ENCODE results near the gene SAMMSON. TPM values are rescaled to one million over a fixed set of nuclear protein-coding genes. Genes with fewer than 3 reads are reported as not detected.

The SAMMSON gene
- not detected in 3 replicates for total RNA-seq

DNA sequence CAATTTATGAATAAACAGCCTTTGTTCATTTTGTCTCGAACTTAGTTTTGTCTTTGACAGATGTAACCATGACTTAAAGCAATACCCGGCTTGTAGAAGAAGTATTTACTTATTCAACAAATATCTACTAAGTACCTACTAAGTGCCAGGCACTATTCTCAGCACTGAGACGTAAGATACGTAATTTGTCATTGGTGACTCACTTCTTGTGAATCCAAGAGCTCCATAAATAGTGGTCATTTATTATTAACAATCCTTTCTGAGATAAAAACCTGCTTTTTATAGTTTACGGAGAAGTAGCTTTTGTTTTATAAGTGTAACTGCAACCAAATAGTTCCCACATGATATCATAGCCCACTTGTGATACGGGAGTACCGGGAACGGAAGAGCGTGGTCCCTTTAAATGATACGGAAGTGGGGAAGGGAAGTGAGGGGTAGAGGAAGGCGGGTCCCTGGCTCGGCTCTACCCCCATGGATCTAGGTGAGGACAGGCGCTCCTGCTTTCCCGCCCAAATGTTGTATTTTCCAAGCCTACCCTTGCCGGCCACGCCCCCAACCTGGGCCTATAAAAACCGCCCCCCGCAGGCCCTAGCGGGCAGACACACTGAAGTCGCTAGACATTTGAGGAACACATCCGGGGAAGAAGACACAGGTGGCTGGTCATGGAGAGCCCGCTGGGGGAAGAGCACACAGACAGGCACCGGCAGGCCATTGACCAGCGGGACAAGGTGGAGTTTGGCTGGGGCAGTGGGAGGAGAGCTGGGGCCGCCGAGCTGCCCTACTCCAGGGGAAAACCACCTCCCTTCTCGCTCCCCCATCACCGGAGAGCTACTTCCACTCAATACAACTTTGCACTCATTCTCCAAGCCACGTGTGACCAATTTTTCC, at the start of gene SAMMSON:
Gene SAMMSON, plus strand, starts transcription at position 594 of the 888 bp plus-strand sequence.
- H3K36me3 Mint-ChIP-seq, result no peaks in the 10 kb centered on the region
- TF ChIP-seq, protein P1, sequence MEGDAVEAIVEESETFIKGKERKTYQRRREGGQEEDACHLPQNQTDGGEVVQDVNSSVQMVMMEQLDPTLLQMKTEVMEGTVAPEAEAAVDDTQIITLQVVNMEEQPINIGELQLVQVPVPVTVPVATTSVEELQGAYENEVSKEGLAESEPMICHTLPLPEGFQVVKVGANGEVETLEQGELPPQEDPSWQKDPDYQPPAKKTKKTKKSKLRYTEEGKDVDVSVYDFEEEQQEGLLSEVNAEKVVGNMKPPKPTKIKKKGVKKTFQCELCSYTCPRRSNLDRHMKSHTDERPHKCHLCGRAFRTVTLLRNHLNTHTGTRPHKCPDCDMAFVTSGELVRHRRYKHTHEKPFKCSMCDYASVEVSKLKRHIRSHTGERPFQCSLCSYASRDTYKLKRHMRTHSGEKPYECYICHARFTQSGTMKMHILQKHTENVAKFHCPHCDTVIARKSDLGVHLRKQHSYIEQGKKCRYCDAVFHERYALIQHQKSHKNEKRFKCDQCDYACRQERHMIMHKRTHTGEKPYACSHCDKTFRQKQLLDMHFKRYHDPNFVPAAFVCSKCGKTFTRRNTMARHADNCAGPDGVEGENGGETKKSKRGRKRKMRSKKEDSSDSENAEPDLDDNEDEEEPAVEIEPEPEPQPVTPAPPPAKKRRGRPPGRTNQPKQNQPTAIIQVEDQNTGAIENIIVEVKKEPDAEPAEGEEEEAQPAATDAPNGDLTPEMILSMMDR (IDR thresholded peaks at IDR 0.05; ENCODE audit: unreplicated experiment), result no peak
- peak within 1 kb of the TSS; percentile 91 for H3K27ac Mint-ChIP-seq
- no peak for DNase-seq (ENCODE audit: low spot score in 2 of 2, unreplicated experiment in 2 of 2)
- H3K27me3 Mint-ChIP-seq (ENCODE audit: low read depth), result peaks cover 4% of the 10 kb centered on the region
- peaks cover 35% of the 10 kb centered on the region for H3K4me1 Mint-ChIP-seq
- no peak within 1 kb of the TSS for H3K4me3 Mint-ChIP-seq
- H3K9me3 Mint-ChIP-seq, result peaks cover 3% of the 10 kb centered on the region

DNA sequence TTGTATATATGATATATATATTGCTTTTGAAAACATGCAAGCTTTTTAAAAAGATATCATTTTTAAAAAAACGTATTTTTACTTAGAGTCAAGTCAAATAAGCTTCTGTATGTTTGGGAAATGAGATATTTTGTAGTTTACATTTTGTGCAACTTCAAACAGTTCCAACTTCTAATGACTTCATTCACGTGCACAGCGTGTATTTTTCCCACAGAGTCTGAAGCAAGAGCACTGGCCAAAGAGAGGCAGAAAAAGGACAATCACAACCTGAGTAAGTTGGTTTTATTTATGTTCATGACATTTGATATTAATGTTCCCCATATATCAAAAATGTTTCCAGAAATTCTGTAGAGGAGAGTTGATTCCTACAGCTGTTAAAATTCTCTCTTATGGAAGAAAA, 47.9 kb upstream of the SAMMSON start:
- DNase-seq (ENCODE audit: low spot score in 2 of 2, unreplicated experiment in 2 of 2), result no peak
- H3K4me3 Mint-ChIP-seq, result no peak overlapping the region
- no peaks in the 10 kb centered on the region for H3K9me3 Mint-ChIP-seq
- H3K27ac Mint-ChIP-seq, result no peak overlapping the region
- peaks cover 4% of the 10 kb centered on the region for H3K4me1 Mint-ChIP-seq
- no peaks in the 10 kb centered on the region for H3K27me3 Mint-ChIP-seq (ENCODE audit: low read depth)
- H3K36me3 Mint-ChIP-seq, result no peaks in the 10 kb centered on the region
- TF ChIP-seq, protein P1 (IDR thresholded peaks at IDR 0.05; ENCODE audit: unreplicated experiment), result no peak

DNA sequence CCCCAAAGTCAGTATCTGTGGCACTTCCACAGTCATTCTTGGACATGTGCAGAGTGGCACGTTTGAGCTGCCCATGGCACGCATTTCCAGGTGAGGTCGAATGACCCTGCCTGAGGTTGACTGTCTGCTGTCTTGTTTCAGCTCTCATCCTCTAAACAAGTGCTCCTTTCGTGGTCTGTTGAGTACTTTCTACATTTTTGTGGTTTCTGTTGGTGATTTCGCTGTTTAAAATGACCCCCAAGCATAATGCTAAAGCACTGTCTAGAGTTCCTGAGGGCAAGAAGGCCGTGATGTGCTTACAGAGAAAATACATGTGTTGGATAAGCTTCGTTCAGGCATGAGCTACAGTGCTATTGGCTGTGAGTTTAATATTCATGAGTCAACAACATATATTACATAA, 40.0 kb upstream of the SAMMSON start:
- Mint-ChIP-seq H3K4me3 (no peak overlapping the region), H3K9me3 (no peaks in the 10 kb centered on the region), H3K36me3 (peaks cover 8% of the 10 kb centered on the region), H3K27me3 (ENCODE audit: low read depth) (no peaks in the 10 kb centered on the region), H3K4me1 (peaks cover 2% of the 10 kb centered on the region), H3K27ac (no peak overlapping the region)
- TF ChIP-seq, protein P1 (IDR thresholded peaks at IDR 0.05; ENCODE audit: unreplicated experiment), result no peak
- no peak for DNase-seq (ENCODE audit: low spot score in 2 of 2, unreplicated experiment in 2 of 2)

DNA sequence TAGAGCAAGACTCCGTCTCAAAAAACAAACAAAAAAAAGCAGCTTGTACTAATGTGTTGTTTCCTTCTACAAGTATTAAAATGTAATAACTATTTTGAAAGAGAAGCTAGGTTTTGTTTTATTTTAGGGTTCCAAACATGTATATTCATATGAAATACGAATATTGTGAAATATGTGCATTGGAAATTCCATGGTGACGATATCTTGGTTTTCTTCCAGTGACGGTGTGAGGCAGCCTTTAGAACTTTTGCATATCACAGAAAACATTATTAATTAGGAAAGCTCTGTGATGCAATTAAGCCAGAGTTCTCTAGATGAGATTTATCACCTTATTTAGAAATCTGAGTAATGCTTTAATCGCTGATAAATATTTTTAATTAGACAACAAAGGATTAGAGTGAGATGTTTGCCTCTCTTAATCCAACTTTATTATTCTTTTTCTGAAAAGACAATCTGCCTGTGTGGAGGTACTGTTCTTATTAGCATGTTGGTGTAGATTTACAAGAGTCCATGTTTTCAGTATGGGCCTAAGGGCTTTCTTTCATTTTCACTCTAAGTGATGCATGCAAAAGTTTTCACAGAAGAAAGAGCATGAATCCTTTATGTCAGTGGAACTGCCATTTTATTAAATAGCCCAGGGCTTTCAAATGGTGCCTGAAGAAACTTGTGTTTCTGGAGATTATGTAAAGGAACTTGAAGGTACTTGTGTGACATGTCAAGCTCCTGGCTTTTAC, 37.7 kb upstream of the SAMMSON start:
- H3K4me3 Mint-ChIP-seq, result no peak overlapping the region
- H3K9me3 Mint-ChIP-seq, result no peaks in the 10 kb centered on the region
- H3K36me3 Mint-ChIP-seq, result peaks cover 13% of the 10 kb centered on the region
- no peak for DNase-seq (ENCODE audit: low spot score in 2 of 2, unreplicated experiment in 2 of 2)
- TF ChIP-seq, protein P1 (IDR thresholded peaks at IDR 0.05; ENCODE audit: unreplicated experiment), result no peak
- H3K4me1 Mint-ChIP-seq, result peaks cover 2% of the 10 kb centered on the region
- no peak overlapping the region for H3K27ac Mint-ChIP-seq
- no peaks in the 10 kb centered on the region for H3K27me3 Mint-ChIP-seq (ENCODE audit: low read depth)

DNA sequence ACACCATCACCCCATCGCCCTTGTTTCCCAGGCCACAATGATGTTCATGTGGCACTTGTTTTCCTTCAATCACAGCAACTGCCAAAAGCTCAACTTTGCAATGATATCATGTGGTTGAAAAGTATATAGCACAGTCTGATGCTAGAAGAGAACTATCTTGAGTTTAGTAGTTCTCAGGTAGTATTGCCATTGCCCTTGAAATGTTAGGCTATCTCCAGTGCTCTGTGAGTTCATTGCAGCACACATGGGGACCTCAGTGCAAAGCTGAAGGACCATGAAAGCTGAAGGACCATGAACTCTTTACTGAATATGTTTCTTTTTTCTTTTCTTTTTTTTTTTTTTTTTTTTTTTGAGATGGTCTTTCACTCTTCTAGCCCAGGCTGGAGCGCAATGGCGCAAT, 35.9 kb upstream of the SAMMSON start:
- Mint-ChIP-seq H3K4me1 (peaks cover 2% of the 10 kb centered on the region), H3K27me3 (ENCODE audit: low read depth) (no peaks in the 10 kb centered on the region), H3K4me3 (no peak overlapping the region), H3K27ac (no peak overlapping the region), H3K36me3 (peaks cover 13% of the 10 kb centered on the region), H3K9me3 (no peaks in the 10 kb centered on the region)
- TF ChIP-seq, protein P1 (IDR thresholded peaks at IDR 0.05; ENCODE audit: unreplicated experiment), result no peak
- no peak for DNase-seq (ENCODE audit: low spot score in 2 of 2, unreplicated experiment in 2 of 2)
